HTERT RPE-1 (cell line): Measurements from ENCODE around the gene ESRP2.

Source experiments
- in situ Hi-C: fragments of 300-500 bp; cut with MboI; formaldehyde crosslinking; loops from 4 replicates; pipeline ENCODE4 v1.14.3; 2020; ENCODE audit warnings: low sequenced_read_pairs

ESRP2 gene

GRCh38 chr16:68227183-68227793 is 8.6 kb downstream of the ESRP2 start:
- in situ Hi-C loops, result no loop called here

GRCh38 chr16:68226116-68226515 is 9.8 kb downstream of the ESRP2 start:
- in situ Hi-C loops, result no loop called here

- in situ Hi-C loops, result no loop called here
Measured at GRCh38 chr16:68223072-68223471, 12.9 kb downstream of the ESRP2 start.

- in situ Hi-C loops, result no loop called here
Measured at GRCh38 chr16:68219725-68220351, 16.1 kb downstream of the ESRP2 start.

- in situ Hi-C loops, result no loop called here
Measured at GRCh38 chr16:68217506-68217905, 18.4 kb downstream of the ESRP2 start.

GRCh38 chr16:68216240-68216639 is 19.7 kb downstream of the ESRP2 start:
- in situ Hi-C loops, result no loop called here

- in situ Hi-C loops, result no loop called here
Measured at GRCh38 chr16:68215302-68215701, 20.6 kb downstream of the ESRP2 start.

- in situ Hi-C loops, result no loop called here
Measured at GRCh38 chr16:68214726-68215125, 21.2 kb downstream of the ESRP2 start.

- in situ Hi-C loops, result no loop called here
Measured at GRCh38 chr16:68206245-68206644, 29.7 kb downstream of the ESRP2 start.

GRCh38 chr16:68202091-68202519 is 33.8 kb downstream of the ESRP2 start:
- in situ Hi-C loops, result no loop called here

- in situ Hi-C loops, result no loop called here
Measured at GRCh38 chr16:68200088-68200783, 35.7 kb downstream of the ESRP2 start.

- in situ Hi-C loops, result no loop called here
Measured at GRCh38 chr16:68197250-68197649, 38.7 kb downstream of the ESRP2 start.

- in situ Hi-C loops, result no loop called here
Measured at GRCh38 chr16:68194251-68194650, 41.7 kb downstream of the ESRP2 start.

GRCh38 chr16:68190736-68191510 is 45.0 kb downstream of the ESRP2 start:
- in situ Hi-C loops, result no loop called here

- in situ Hi-C loops, result no loop called here
Measured at GRCh38 chr16:68190081-68190480, 45.8 kb downstream of the ESRP2 start.

- in situ Hi-C loops, result no loop called here
Measured at GRCh38 chr16:68188170-68188569, 47.8 kb downstream of the ESRP2 start.

GRCh38 chr16:68187505-68187904 is 48.4 kb downstream of the ESRP2 start:
- in situ Hi-C loops, result no loop called here

- in situ Hi-C loops, result no loop called here
Measured at GRCh38 chr16:68186877-68187276, 49.0 kb downstream of the ESRP2 start.

- in situ Hi-C loops, result no loop called here
Measured at GRCh38 chr16:68183046-68183445, 52.9 kb downstream of the ESRP2 start.

- in situ Hi-C loops, result no loop called here
Measured at GRCh38 chr16:68179855-68180254, 56.1 kb downstream of the ESRP2 start.

GRCh38 chr16:68179196-68179795 is 56.6 kb downstream of the ESRP2 start:
- in situ Hi-C loops, result no loop called here
